Loucy (cell line): Measurements from ENCODE around the gene ROMO1.
A peak's percentile ranks its signal among the peaks of the same experiment; 100 is the strongest.

Experiments used
- H2AFZ ChIP-seq: fragments of 200-600 bp; sonication (generic); 2 replicates; pipeline ENCODE4 v1.6.0; 2016; ENCODE audit warnings: antibody characterized with exemption, mild to moderate bottlenecking, low read length, moderate library complexity
- H3F3A ChIP-seq: fragments of 200-600 bp; 2 replicates; pipeline ENCODE4 v1.6.0; 2016; ENCODE audit warnings: antibody characterized with exemption, low read depth, mild to moderate bottlenecking
- H3K27me3 ChIP-seq: fragments of 200-600 bp; sonication (generic); 2 replicates; pipeline ENCODE4 v1.6.1; 2014; ENCODE audit warnings: low read length, mild to moderate bottlenecking; ENCODE audit not compliant: insufficient read depth, poor library complexity, severe bottlenecking
- H3K36me3 ChIP-seq: fragments of 200-600 bp; sonication (generic); 2 replicates; pipeline ENCODE4 v1.6.1; 2016; ENCODE audit warnings: low read length; ENCODE audit not compliant: insufficient read depth
- H3K4me1 ChIP-seq: fragments of 200-600 bp; sonication (generic); 2 replicates; pipeline ENCODE4 v1.5.1; 2014; ENCODE audit warnings: low read length, mild to moderate bottlenecking; ENCODE audit not compliant: insufficient read depth, poor library complexity, severe bottlenecking
- H3K4me2 ChIP-seq: fragments of 200-600 bp; sonication (generic); 2 replicates; pipeline ENCODE4 v1.6.0; 2014; ENCODE audit warnings: antibody characterized with exemption, low read length, low read depth, mild to moderate bottlenecking; ENCODE audit not compliant: poor library complexity, severe bottlenecking
- H3K4me3 ChIP-seq: fragments of 200-600 bp; sonication (generic); 2 replicates; pipeline ENCODE4 v1.5.1; 2014; ENCODE audit warnings: low read length, mild to moderate bottlenecking, mixed read lengths; ENCODE audit not compliant: poor library complexity, severe bottlenecking
- H3K79me2 ChIP-seq: fragments of 200-600 bp; sonication (generic); 2 replicates; pipeline ENCODE4 v1.6.1; 2014; ENCODE audit warnings: low read length; ENCODE audit not compliant: insufficient read depth
- H3K9ac ChIP-seq: fragments of 200-600 bp; sonication (generic); 2 replicates; pipeline ENCODE4 v1.6.0; 2014; ENCODE audit warnings: mild to moderate bottlenecking, low read depth, low read length, moderate library complexity; ENCODE audit not compliant: poor library complexity, severe bottlenecking
- H3K9me2 ChIP-seq: fragments of 200-600 bp; sonication (generic); replicated peaks from 2 replicates; pipeline ENCODE4 v1.6.1; 2016; ENCODE audit warnings: low read depth, low read length, mixed read lengths
- H3K9me3 ChIP-seq: fragments of 200-600 bp; sonication (generic); 2 replicates; pipeline ENCODE4 v1.6.1; 2014; ENCODE audit warnings: mild to moderate bottlenecking, antibody characterized with exemption, low read length, low read depth; ENCODE audit not compliant: insufficient read depth
- H4K20me1 ChIP-seq: fragments of 200-600 bp; sonication (generic); 2 replicates; pipeline ENCODE4 v1.6.0; 2014; ENCODE audit warnings: antibody characterized with exemption, low read length, mild to moderate bottlenecking; ENCODE audit not compliant: insufficient read depth, poor library complexity, severe bottlenecking
- CTCF ChIP-seq: fragments of 200-600 bp; sonication (generic); conservative IDR thresholded peaks from 2 replicates; pipeline ENCODE4 v1.5.1; 2014; ENCODE audit warnings: mild to moderate bottlenecking, antibody characterized with exemption, low read length
- EZH2phosphoT487 ChIP-seq: fragments of 200-600 bp; IDR thresholded peaks from 2 replicates; pipeline ENCODE4 v1.6.1; 2018; ENCODE audit warnings: antibody characterized with exemption, mild to moderate bottlenecking, moderate library complexity, borderline replicate concordance

ROMO1 gene

DNA sequence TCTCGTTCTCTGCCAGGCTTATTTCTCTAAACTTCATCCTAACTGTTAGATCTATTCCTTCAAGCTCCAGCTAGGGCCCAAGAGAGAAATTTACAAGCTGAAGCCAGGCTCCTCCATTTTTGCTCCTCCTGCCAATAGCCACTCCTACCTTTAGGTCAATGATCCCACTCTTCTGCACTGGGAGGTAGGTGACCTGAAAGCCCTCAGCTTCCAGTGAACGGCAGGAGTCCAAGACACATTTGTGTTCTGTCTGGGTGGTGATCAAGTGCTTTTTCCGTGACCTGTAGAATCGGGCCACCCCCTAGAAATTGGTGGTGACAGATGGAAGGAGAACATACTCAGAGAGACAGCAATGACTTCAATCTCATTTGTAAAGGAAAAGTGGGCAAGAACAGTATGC, 8.9 kb upstream of the ROMO1 start:
- Histone ChIP-seq H3K4me2 (no peak overlapping the region), H2AFZ (no peak overlapping the region), H4K20me1 (no peaks in the 10 kb centered on the region), H3K27me3 (no peaks in the 10 kb centered on the region), H3K4me3 (no peak overlapping the region), H3F3A (no peaks in the 10 kb centered on the region), H3K79me2 (no peaks in the 10 kb centered on the region), H3K36me3 (no peaks in the 10 kb centered on the region; the same call in 1 of the 2 replicates), H3K9me3 (no peaks in the 10 kb centered on the region), H3K4me1 (no peaks in the 10 kb centered on the region), H3K9ac (no peak overlapping the region), H3K9me2 (no peaks in the 10 kb centered on the region)
- TF ChIP-seq EZH2phosphoT487 (no peak), CTCF (no peak)

- no peak overlapping the region for H2AFZ ChIP-seq
- peaks cover 20% of the 10 kb centered on the region; the same call in 1 of the 2 replicates for H3K79me2 ChIP-seq
- H3K27me3 ChIP-seq, result no peaks in the 10 kb centered on the region
- TF ChIP-seq CTCF, result peak; percentile 28; the same call in 1 of the 2 replicates
- no peak for TF ChIP-seq EZH2phosphoT487
- peaks cover 9% of the 10 kb centered on the region for H4K20me1 ChIP-seq
- H3K9me2 ChIP-seq, result no peaks in the 10 kb centered on the region
- H3K4me2 ChIP-seq, result no peak overlapping the region
- H3K4me1 ChIP-seq, result peaks cover 20% of the 10 kb centered on the region
- no peak overlapping the region for H3K9ac ChIP-seq
- no peak overlapping the region for H3K4me3 ChIP-seq
- no peaks in the 10 kb centered on the region for H3F3A ChIP-seq
- H3K36me3 ChIP-seq, result no peaks in the 10 kb centered on the region
- H3K9me3 ChIP-seq, result no peaks in the 10 kb centered on the region
Measured at GRCh38 chr20:35695245-35695749, 3.9 kb upstream of the ROMO1 start.

DNA sequence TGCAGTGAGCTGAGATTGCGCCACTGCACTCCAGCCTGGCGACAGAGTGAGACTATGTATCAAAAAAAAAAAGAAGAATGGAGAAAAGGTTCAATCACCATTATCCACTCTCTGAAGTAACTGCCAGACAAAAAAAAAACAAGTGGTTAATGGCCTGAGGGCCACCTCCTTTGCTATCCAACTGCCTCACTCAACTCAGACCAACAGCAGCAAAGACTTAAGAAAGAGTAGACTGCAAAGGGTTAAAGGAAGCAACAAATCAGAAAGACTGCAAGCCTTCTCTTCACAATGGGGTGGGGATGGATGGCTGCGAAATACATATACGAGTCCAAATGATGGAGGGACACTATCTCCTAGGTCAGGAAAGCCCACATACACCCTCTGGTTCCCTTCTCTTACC, 3.2 kb upstream of the ROMO1 start:
- H3K9me3 ChIP-seq, result no peaks in the 10 kb centered on the region
- peaks cover 27% of the 10 kb centered on the region; the same call in 1 of the 2 replicates for H3K79me2 ChIP-seq
- no peaks in the 10 kb centered on the region for H3K27me3 ChIP-seq
- TF ChIP-seq EZH2phosphoT487, result no peak
- TF ChIP-seq CTCF, result no peak
- no peak overlapping the region for H3K9ac ChIP-seq
- H3F3A ChIP-seq, result no peaks in the 10 kb centered on the region; the same call in 1 of the 2 replicates
- no peak overlapping the region for H3K4me2 ChIP-seq
- H4K20me1 ChIP-seq, result peaks cover 9% of the 10 kb centered on the region
- H3K36me3 ChIP-seq, result peaks cover 4% of the 10 kb centered on the region; the same call in 1 of the 2 replicates
- H2AFZ ChIP-seq, result no peak overlapping the region
- no peak overlapping the region for H3K4me3 ChIP-seq
- peaks cover 26% of the 10 kb centered on the region for H3K4me1 ChIP-seq
- no peaks in the 10 kb centered on the region for H3K9me2 ChIP-seq
